Measurements from ENCODE around the gene EFCAB6.

- TF ChIP-seq CTCF (IDR thresholded peaks at IDR 0.05) (no peak), EZH2 (IDR thresholded peaks at IDR 0.05; ENCODE audit: borderline replicate concordance, insufficient read depth, low read depth, low read length, poor library complexity, severe bottlenecking) (no peak)
Measured at GRCh38 chr22:43539572-43540528, 272.3 kb downstream of the EFCAB6 start.
